ENCODE data around the gene ZNF521. TPM values are rescaled to one million over a fixed set of nuclear protein-coding genes. Genes with fewer than 3 reads are reported as not detected.
"Not testable (repeated sequence)": the region's sequence is repeated elsewhere in the genome, so short reads cannot be mapped to it uniquely, and the experiment has no call there.

The ZNF521 gene
- total and polyA plus RNA-seq, 9 donors, result 24.3 to 51.3 (median 44.1) TPM

DNA sequence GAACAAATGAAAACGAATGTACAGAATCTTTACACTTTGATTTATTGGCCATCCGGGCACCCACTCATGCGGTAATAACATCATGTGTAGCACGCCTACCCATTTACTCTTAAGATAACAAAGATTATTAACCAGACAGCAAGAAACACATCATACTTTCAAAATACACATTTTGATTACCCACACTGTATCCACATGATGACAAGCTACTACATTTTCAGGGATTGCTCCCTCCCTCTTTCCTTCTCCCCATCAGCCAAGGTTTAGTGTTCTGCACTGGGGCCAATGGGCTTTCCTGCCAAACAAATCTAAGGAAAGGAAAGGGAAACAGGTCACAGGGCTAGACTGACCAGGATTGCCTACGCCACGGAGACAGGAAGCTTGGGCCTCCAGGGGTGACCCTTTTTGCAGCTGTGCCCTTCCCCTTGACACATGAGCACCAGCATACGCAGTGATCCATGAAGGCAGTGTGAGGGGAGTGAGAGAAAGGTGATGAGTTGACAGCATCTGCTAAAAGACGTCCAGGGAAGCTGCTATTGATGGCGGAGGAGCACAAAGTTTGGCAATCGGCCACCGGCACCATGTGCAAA lies 76.5 kb downstream of the ZNF521 start:
- H3K4me3 ChIP-seq, result no peak overlapping the region
- intact Hi-C loops (cut with DNase I), result no loop called here
- no peak overlapping the region for H3K27ac ChIP-seq
- WGBS, 3 donors, result 69 to 81% (median 76%) methylated on average over 11 of the region's 11 CpGs
- TF ChIP-seq EP300 (IDR thresholded peaks at IDR 0.05), result no peak
- H3K9me3 ChIP-seq, result no peaks in the 10 kb centered on the region
- H3K36me3 ChIP-seq, result no peaks in the 10 kb centered on the region
- peaks cover 5% of the 10 kb centered on the region for H3K4me1 ChIP-seq (ENCODE audit: insufficient read depth)
- DNase-seq, result no peak
- H3K27me3 ChIP-seq, result no peaks in the 10 kb centered on the region

DNA sequence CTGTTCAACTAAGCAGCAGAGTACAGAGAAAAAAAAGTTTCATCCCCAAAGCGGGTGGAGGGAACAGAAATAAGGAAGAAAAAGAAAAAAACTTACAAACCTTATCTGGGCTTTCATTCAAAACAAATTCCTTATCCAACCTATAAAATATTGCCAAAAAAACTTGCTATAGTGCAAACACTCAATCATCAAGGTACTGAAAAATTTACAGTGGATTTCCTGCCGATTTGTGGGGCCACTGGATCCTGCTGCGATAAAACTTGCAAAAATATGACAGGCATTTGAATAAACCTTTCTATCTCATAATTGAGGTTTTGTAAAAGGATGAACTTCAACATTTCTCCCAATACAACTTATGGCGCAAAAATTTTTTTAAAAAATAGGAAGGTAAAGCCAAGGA lies 77.0 kb downstream of the ZNF521 start:
- no peak for DNase-seq
- Histone ChIP-seq H3K27me3 (no peaks in the 10 kb centered on the region), H3K9me3 (no peaks in the 10 kb centered on the region), H3K4me3 (no peak overlapping the region), H3K27ac (no peak overlapping the region), H3K4me1 (ENCODE audit: insufficient read depth) (peaks cover 5% of the 10 kb centered on the region), H3K36me3 (no peaks in the 10 kb centered on the region)
- WGBS, 3 donors, result 63 to 74% (median 68%) methylated on average over 4 of the region's 4 CpGs
- TF ChIP-seq EP300 (IDR thresholded peaks at IDR 0.05) (no peak), POLR2A (IDR thresholded peaks at IDR 0.05) (no peak)
- TF ChIP-seq, protein P1, sequence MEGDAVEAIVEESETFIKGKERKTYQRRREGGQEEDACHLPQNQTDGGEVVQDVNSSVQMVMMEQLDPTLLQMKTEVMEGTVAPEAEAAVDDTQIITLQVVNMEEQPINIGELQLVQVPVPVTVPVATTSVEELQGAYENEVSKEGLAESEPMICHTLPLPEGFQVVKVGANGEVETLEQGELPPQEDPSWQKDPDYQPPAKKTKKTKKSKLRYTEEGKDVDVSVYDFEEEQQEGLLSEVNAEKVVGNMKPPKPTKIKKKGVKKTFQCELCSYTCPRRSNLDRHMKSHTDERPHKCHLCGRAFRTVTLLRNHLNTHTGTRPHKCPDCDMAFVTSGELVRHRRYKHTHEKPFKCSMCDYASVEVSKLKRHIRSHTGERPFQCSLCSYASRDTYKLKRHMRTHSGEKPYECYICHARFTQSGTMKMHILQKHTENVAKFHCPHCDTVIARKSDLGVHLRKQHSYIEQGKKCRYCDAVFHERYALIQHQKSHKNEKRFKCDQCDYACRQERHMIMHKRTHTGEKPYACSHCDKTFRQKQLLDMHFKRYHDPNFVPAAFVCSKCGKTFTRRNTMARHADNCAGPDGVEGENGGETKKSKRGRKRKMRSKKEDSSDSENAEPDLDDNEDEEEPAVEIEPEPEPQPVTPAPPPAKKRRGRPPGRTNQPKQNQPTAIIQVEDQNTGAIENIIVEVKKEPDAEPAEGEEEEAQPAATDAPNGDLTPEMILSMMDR (IDR thresholded peaks at IDR 0.05), result no peak
- intact Hi-C loops (cut with DNase I), result no loop called here

DNA sequence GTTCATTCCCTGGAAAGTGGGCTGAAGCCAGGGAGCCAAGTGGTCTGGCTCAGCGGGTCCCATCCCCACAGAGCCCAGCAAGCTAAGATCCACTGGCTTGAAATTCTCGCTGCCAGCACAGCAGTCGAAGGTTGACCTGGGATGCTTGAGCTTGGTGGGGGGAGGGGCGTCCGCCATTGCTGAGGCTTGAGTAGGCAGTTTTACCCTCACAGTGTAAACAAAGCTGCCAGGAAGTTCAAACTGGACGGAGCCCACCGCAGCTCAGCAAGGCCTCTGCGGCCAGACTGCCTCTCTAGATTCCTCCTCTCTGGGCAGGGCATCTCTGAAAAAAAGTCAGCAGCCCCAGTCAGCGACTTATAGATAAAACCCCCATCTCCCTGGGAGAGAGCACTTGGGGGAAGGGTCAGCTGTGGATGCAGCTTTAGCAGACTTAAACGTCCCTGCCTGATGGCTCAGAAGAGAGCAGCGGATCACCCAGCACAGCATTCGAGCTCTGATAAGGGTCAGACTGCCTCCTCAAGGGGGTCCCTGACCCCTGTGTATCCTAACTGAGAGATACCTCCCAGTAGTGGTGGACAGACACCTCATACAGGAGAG lies 84.9 kb downstream of the ZNF521 start:
- H3K4me1 ChIP-seq (ENCODE audit: insufficient read depth); H3K4me3 ChIP-seq; H3K27ac ChIP-seq; intact Hi-C loops (cut with DNase I); H3K9me3 ChIP-seq; H3K36me3 ChIP-seq; DNase-seq; H3K27me3 ChIP-seq: not testable (repeated sequence)
- 77 to 88% (median 86%) methylated on average over 12 of the region's 12 CpGs for WGBS, 3 donors

DNA sequence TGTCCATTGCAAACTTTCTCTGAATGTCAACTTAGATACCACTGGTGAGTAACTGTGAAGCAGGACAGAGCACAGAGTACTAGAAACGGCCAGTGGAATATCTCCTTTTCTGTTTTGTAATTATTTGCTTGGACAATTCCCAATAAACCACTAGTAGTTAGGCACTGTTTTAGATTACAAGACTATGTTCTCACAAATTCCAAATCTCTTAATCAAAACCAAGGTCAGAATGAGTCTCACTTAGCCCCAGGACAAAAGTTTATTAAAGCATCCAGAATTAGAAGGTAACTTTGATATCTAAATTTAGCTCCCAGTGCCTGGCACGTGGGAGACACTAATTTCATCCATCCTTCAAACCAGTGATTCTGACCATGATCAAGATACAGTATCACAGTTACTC lies 89.0 kb downstream of the ZNF521 start:
- 24 to 26% (median 25%) methylated on average over 2 of the region's 2 CpGs for WGBS, 3 donors

DNA sequence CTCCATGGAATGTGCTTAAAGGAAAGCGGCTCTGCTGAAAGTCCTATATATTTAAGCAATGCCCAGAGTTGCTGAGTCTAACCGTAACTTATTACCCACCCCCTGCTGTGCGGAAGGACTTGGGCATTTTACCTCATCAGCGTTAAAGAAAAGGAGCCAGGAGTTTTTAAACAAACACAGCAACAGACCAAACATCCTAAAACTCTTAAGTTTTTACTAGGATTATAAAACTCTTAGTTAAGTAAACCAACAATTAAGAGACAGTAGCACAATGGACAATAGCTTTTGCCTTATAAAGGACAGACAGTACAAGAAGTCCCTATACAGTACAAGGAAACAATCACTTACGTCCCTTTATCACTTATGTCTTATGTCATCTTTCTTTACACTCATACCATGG lies 90.2 kb downstream of the ZNF521 start:
- Histone ChIP-seq H3K36me3 (no peaks in the 10 kb centered on the region), H3K27me3 (no peaks in the 10 kb centered on the region), H3K4me1 (ENCODE audit: insufficient read depth) (no peaks in the 10 kb centered on the region), H3K9me3 (no peaks in the 10 kb centered on the region), H3K4me3 (no peak overlapping the region), H3K27ac (no peak overlapping the region)
- intact Hi-C loops (cut with DNase I), result no loop called here
- TF ChIP-seq EP300 (IDR thresholded peaks at IDR 0.05) (no peak), POLR2A (IDR thresholded peaks at IDR 0.05) (no peak)
- TF ChIP-seq, protein P1 (IDR thresholded peaks at IDR 0.05), result no peak
- DNase-seq, result no peak
- 59 to 76% (median 70%) methylated on average over 5 of the region's 5 CpGs for WGBS, 3 donors

More for the DNA sequence above, 89.0 kb downstream of the ZNF521 start:
- intact Hi-C loops (cut with DNase I), result no loop called here
- TF ChIP-seq, protein P1 (IDR thresholded peaks at IDR 0.05), result no peak
- no peak for TF ChIP-seq EP300 (IDR thresholded peaks at IDR 0.05)
- no peak for TF ChIP-seq POLR2A (IDR thresholded peaks at IDR 0.05)
- Histone ChIP-seq H3K27ac (no peak overlapping the region), H3K4me3 (no peak overlapping the region), H3K9me3 (no peaks in the 10 kb centered on the region), H3K36me3 (no peaks in the 10 kb centered on the region), H3K4me1 (ENCODE audit: insufficient read depth) (no peaks in the 10 kb centered on the region), H3K27me3 (no peaks in the 10 kb centered on the region)
- DNase-seq, result no peak
